K562 (cell line): Measurements from ENCODE around the gene DENND2C. TPM values are rescaled to one million over a fixed set of nuclear protein-coding genes. Genes with fewer than 3 reads are reported as not detected.
A peak's percentile ranks its signal among the peaks of the same experiment; 100 is the strongest.

Experiments
- CTBP1 ChIP-seq: fragments of 450-650 bp; IDR thresholded peaks from 2 replicates; pipeline ENCODE4 v1.6.1; 2016; ENCODE audit warnings: borderline replicate concordance
- DNMT1 ChIP-seq: fragments of 450-650 bp; IDR thresholded peaks from 2 replicates; pipeline ENCODE4 v1.6.1; 2016; ENCODE audit warnings: antibody characterized with exemption, mild to moderate bottlenecking
- HDAC3 ChIP-seq: fragments of 450-650 bp; IDR thresholded peaks from 2 replicates; pipeline ENCODE4 v1.6.1; 2018; ENCODE audit warnings: borderline replicate concordance, mild to moderate bottlenecking, moderate library complexity; ENCODE audit not compliant: partially characterized antibody
- HDAC8 ChIP-seq: fragments of 450-650 bp; IDR thresholded peaks from 2 replicates; pipeline ENCODE4 v1.6.1; 2016; ENCODE audit warnings: mild to moderate bottlenecking, missing genetic modification characterization, moderate library complexity, missing compliant biosample characterization
- HIVEP1 ChIP-seq: fragments of 250-450 bp; sonication (Bioruptor Pico); IDR thresholded peaks from 2 replicates; pipeline ENCODE4 v1.4.0; 2020; ENCODE audit warnings: mild to moderate bottlenecking
- MAFK ChIP-seq: IDR thresholded peaks from 2 replicates; pipeline ENCODE4 v1.6.1; 2011; ENCODE audit warnings: low read length, improper control_type of control experiment
- PYGO2 ChIP-seq: fragments of 450-650 bp; IDR thresholded peaks from 2 replicates; pipeline ENCODE4 v1.6.1; 2016; ENCODE audit warnings: mild to moderate bottlenecking, missing genetic modification characterization, moderate library complexity, missing compliant biosample characterization
- SIX5 ChIP-seq, 2 experiments: IDR thresholded peaks; 2 replicates each; pipeline ENCODE4 v1.6.1; 2011; ENCODE audit warnings: low read length in 2 of 2, borderline replicate concordance in 1 of 2, low read depth in 1 of 2, mild to moderate bottlenecking in 1 of 2, moderate library complexity in 1 of 2; ENCODE audit not compliant: insufficient read depth in 1 of 2
- TRIM24 ChIP-seq, 2 experiments: fragments of 450-650 bp; IDR thresholded peaks; 2 replicates each; pipeline ENCODE4 v1.6.1; 2016
- ZEB2 ChIP-seq: fragments of 450-650 bp; IDR thresholded peaks from 2 replicates; pipeline ENCODE4 v1.6.1; 2016
- ZKSCAN1 ChIP-seq: fragments of 150-350 bp; IDR thresholded peaks from 2 replicates; pipeline ENCODE4 v1.6.1; 2016; ENCODE audit warnings: low read depth, low read length
- ZNF133 ChIP-seq: fragments of 250-450 bp; sonication (Bioruptor Pico); IDR thresholded peaks from 2 replicates; pipeline ENCODE4 v1.4.0; 2020; ENCODE audit warnings: mild to moderate bottlenecking
- polyA plus RNA-seq, 8 experiments: library from polyadenylated mRNA; depleted of rRNA in 4 of 8; stranded (reverse) in 5 of 8; unstranded in 3 of 8; fragments of >200 nt; fragmentation: Nextera tagmentation in 2 of 8; fragmentation: Illumina TruSeq in 1 of 8; extraction: Ambion mirVana in 2 of 8; extraction: Trizol in 1 of 8; gene quantifications; 2 replicates each; pipeline versions ENCODE4 v1.2.1 to v1.2.3, GENCODE V29; 2011 to 2014; ENCODE audit warnings: inconsistent platforms in 1 of 8, missing spikeins in 1 of 8
- total RNA-seq, 7 experiments: library from RNA; depleted of rRNA in 6 of 7; stranded (reverse); fragments of >200 nt in 6 of 7; fragmentation: Illumina TruSeq in 2 of 7; extraction: Trizol in 2 of 7; gene quantifications; 2 replicates each; pipeline versions ENCODE4 v1.2.1 to v1.2.3, GENCODE V29; 2011 to 2021; ENCODE audit warnings: low replicate concordance in 1 of 7
- TF ChIP-seq, protein P1 (sequence below): fragments of 250-450 bp; sonication (Bioruptor Pico); IDR thresholded peaks from 2 replicates; pipeline ENCODE4 v1.5.0; 2021; ENCODE audit warnings: mild to moderate bottlenecking, moderate library complexity
- TF ChIP-seq, protein P2 (sequence below): fragments of 250-450 bp; sonication (Bioruptor Pico); IDR thresholded peaks from 2 replicates; pipeline ENCODE4 v1.6.1; 2021; ENCODE audit warnings: mild to moderate bottlenecking
- TF ChIP-seq, protein P3 (sequence below): sonication (generic); formaldehyde crosslinking; IDR thresholded peaks from 2 replicates; pipeline ENCODE4 v1.4.0; 2020; ENCODE audit warnings: mild to moderate bottlenecking, missing genetic modification reagents
- TF ChIP-seq, protein P4 (sequence below): fragments of 450-650 bp; formaldehyde crosslinking; IDR thresholded peaks from 2 replicates; pipeline ENCODE4 v1.4.0; 2020; ENCODE audit warnings: mild to moderate bottlenecking, moderate library complexity
- TF ChIP-seq, protein P5 (sequence below), 2 experiments: fragments of 250-450 bp in 1 of 2; fragments of 450-650 bp in 1 of 2; sonication (Bioruptor Pico) in 1 of 2; IDR thresholded peaks; 2 replicates each; pipeline versions ENCODE4 v1.6.1 to v1.8.0; 2016 to 2021; ENCODE audit warnings: mild to moderate bottlenecking in 2 of 2, moderate library complexity in 2 of 2, missing compliant biosample characterization in 1 of 2, missing genetic modification characterization in 1 of 2

DENND2C gene
- total and polyA plus RNA-seq, 9 of the 15 experiments (the other 6 are each of a cell fraction or from before 2014, with no cell fraction given), result 0.03 to 0.25 (median 0.14) TPM

DNA sequence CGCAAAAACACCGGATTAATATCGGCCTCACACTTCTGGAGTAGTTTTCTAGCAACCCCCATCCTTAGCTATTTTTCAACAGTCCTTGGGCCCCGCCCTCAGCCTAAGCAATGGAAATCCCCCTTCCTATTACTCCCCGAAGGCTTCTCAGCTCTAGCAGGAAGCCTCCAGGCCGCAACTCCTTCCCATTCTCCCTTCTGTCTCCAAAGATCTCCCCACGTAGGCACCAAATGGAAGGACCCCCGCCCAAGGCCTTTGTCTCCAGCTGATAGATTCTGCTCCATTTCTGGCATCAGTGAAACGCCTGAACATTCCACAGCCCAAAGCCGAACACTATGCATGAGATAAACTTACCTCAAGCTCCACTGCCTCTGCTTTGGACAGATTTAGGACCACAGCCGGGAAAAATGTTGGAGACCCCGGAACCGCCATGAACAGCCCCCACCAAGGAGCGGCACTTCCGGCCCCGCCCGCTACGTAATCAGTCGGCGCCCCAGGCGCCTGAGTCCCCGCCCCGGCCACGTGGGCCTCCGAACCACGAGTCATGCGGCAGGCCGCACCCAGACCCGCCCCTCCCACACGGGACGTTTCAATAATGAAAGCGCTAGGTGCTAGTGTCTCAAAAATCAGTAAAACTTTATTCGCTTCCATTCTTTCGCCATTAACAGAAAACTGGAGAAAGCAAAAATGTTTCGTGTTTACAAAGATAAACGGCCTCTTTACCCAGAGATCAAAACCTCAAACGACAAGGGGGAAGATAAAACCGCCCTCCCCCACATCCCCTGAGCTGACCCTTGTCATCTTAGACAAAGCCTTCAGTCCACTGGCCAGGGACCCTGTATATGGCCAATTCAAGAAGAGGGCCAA, 46.7 kb upstream of the DENND2C start, which contains the start of gene NRAS (continued):
- TF ChIP-seq SIX5 (IDR thresholded peaks at IDR 0.05; ENCODE audit: borderline replicate concordance in 1 of 2, insufficient read depth in 1 of 2, low read depth in 1 of 2, low read length in 2 of 2) (peak in 1 of 2 experiments; percentile 37; a peak in 1 of 4 replicates), ZEB2 (no peak), CTBP1 (peak; percentile 44; the same call in 1 of the 2 replicates), HDAC3 (no peak), ZKSCAN1 (peak; percentile 35; the same call in 1 of the 2 replicates), MAFK (no peak; the same call in 1 of the 2 replicates), ZNF133 (no peak), DNMT1 (no peak), TRIM24 (IDR thresholded peaks at IDR 0.05) (peak in 1 of 2 experiments; percentile 31; a peak in 1 of 4 replicates), HDAC8 (tag) (no peak), HIVEP1 (CRISPR knock-in tag) (no peak), PYGO2 (tag) (no peak)
- TF ChIP-seq, protein P1, sequence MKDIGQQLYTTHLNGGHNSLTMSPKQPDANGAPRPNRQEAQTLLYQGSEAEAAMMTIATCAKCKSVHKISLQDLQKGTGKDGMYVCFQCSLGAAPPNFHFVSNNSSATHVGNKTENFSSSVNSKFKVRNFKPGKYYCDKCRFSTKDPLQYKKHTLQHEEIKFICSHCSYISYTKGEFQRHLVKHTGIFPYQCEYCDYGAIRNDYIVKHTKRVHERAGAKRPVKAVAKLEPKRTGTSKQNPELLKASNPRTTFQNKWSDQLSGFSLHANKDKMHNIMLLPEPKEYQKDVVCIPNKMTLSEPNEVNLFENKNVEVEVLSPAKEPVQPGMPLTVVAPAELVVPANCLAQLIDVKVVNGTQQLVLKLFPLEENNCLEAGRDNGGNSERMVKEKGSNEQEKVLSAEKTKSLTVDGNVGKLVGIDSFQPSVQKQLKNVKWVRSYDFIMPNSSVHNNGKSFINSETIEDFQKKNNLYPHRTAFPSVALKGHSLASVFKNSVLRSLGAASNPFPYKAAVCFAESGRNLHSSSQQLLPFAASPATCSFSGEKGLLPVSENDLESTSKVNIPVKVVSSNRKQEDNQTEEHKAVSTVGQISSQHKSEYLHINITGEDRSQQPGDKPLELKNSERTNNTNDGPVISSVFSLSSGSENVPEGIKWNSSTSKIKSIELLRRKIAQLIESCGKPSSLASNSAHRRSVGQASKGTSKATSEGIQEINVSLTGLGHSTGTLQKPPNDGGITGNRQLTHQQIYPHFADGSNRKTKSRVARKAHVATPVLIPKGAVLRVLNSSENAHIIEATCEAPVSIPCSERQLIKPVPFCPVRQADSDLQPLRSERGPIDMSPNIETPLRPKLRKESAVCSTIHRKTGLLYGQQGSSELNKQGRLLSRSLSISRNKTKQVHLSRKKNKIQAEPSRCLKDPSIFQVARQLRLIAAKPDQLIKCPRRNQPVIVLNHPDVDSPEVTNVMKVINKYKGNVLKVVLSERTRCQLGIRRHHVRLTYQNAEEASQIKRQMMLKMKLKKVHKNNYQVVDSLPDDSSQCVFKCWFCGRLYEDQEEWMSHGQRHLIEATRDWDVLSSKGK (CRISPR knock-in tag), result no peak
- TF ChIP-seq, protein P2, sequence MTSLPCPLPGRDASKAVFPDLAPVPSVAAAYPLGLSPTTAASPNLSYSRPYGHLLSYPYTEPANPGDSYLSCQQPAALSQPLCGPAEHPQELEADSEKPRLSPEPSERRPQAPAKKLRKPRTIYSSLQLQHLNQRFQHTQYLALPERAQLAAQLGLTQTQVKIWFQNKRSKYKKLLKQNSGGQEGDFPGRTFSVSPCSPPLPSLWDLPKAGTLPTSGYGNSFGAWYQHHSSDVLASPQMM (CRISPR knock-in tag), result no peak
- TF ChIP-seq, protein P3, sequence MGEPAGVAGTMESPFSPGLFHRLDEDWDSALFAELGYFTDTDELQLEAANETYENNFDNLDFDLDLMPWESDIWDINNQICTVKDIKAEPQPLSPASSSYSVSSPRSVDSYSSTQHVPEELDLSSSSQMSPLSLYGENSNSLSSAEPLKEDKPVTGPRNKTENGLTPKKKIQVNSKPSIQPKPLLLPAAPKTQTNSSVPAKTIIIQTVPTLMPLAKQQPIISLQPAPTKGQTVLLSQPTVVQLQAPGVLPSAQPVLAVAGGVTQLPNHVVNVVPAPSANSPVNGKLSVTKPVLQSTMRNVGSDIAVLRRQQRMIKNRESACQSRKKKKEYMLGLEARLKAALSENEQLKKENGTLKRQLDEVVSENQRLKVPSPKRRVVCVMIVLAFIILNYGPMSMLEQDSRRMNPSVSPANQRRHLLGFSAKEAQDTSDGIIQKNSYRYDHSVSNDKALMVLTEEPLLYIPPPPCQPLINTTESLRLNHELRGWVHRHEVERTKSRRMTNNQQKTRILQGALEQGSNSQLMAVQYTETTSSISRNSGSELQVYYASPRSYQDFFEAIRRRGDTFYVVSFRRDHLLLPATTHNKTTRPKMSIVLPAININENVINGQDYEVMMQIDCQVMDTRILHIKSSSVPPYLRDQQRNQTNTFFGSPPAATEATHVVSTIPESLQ (CRISPR knock-in tag), result 0 out of 2 replicates have a peak, but pooled peaks have one; percentile 42
- TF ChIP-seq, protein P4, sequence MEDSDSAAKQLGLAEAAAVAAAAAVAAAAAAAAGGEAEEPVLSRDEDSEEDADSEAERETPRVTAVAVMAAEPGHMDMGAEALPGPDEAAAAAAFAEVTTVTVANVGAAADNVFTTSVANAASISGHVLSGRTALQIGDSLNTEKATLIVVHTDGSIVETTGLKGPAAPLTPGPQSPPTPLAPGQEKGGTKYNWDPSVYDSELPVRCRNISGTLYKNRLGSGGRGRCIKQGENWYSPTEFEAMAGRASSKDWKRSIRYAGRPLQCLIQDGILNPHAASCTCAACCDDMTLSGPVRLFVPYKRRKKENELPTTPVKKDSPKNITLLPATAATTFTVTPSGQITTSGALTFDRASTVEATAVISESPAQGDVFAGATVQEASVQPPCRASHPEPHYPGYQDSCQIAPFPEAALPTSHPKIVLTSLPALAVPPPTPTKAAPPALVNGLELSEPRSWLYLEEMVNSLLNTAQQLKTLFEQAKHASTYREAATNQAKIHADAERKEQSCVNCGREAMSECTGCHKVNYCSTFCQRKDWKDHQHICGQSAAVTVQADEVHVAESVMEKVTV (CRISPR knock-in tag), result no peak
- TF ChIP-seq, protein P5, sequence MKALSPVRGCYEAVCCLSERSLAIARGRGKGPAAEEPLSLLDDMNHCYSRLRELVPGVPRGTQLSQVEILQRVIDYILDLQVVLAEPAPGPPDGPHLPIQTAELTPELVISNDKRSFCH (CRISPR knock-in tag; IDR thresholded peaks at IDR 0.05), result no peak
- TF ChIP-seq, protein P5 (tag; IDR thresholded peaks at IDR 0.05), result no peak
